ENCODE results near the gene KCNN4.
"Not testable (repeated sequence)": the region's sequence is repeated elsewhere in the genome, so short reads cannot be mapped to it uniquely, and the experiment has no call there.

KCNN4 gene

DNA sequence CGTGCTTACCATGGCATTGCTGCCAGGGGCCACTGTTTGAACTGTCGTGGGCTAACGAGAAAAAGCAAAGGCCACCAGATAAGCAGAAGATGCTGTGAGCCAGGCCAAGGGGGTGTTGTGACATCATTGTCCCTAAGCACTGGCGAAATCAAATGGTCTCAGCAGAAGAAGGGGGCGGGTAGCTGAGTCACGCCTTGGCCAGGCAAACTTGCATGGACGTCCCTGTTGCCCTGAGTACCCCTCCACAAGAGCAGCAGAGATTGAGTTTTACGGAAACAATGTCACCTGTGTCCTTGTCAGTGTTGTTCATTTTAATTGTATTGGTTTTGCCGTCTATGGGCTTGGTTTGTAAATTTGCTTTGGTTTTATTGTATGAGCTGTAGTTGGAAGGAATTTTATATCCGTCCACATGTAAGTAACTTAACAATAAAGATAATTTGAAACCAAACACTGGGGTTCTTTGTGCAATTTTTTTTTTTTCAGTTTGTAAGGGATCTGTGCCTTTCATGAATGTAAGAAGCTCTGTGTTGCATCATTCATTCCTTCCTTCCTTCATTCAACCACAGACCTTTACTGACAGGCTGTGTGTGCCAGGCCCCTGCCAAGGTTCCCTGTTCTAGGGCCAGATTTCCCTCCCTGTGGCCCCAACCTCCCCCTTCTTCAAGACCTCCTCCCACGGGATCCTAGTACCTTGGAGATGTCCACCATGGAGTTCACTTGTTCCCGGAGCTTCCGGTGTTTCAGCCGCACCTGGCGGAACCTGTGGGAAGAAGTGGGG lies 12.3 kb downstream of the KCNN4 start:
- Histone ChIP-seq H3K27me3 (no peaks in the 10 kb centered on the region), H3K4me3 (ENCODE audit: low read depth in 1 of 2, low read length in 1 of 2) (peak overlapping the region; percentile 21 to 50), H3K36me3 (no peaks in the 10 kb centered on the region), H3K27ac (peak overlapping the region; percentile 84), H3K4me1 (ENCODE audit: control insufficient read depth in 1 of 2, insufficient read depth in 1 of 2, low read depth in 1 of 2, low read length in 1 of 2) (peaks cover 56 to 61% of the 10 kb centered on the region in 2 experiments), H3K9me3 (no peaks in the 10 kb centered on the region)
- TF ChIP-seq, protein P1, sequence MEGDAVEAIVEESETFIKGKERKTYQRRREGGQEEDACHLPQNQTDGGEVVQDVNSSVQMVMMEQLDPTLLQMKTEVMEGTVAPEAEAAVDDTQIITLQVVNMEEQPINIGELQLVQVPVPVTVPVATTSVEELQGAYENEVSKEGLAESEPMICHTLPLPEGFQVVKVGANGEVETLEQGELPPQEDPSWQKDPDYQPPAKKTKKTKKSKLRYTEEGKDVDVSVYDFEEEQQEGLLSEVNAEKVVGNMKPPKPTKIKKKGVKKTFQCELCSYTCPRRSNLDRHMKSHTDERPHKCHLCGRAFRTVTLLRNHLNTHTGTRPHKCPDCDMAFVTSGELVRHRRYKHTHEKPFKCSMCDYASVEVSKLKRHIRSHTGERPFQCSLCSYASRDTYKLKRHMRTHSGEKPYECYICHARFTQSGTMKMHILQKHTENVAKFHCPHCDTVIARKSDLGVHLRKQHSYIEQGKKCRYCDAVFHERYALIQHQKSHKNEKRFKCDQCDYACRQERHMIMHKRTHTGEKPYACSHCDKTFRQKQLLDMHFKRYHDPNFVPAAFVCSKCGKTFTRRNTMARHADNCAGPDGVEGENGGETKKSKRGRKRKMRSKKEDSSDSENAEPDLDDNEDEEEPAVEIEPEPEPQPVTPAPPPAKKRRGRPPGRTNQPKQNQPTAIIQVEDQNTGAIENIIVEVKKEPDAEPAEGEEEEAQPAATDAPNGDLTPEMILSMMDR (IDR thresholded peaks at IDR 0.05): no peak

DNA sequence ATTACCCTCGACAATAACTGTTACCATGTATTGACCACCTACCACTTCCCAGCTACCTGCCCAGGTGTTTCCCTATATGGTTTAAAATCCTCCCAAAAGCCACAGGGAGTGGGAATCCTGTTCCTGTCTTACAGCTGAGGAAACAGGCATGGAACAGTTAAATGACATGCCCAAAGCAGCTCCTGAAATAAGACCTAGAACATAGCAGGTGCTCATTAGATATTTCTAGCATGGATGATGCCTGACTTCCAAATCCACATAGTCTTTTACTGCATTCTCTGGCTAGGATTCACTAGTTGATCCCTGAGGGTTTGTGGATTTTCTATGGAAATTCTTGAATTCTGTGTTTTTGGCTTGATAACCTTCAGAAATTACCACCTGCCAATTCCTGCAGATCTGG lies 13.0 kb downstream of the KCNN4 start:
- Histone ChIP-seq H3K4me1 (ENCODE audit: control insufficient read depth in 1 of 2, insufficient read depth in 1 of 2, low read depth in 1 of 2, low read length in 1 of 2) (peaks cover 55 to 59% of the 10 kb centered on the region in 2 experiments), H3K4me3 (ENCODE audit: low read depth in 1 of 2, low read length in 1 of 2) (peak overlapping the region; percentile 21 to 50), H3K36me3 (no peaks in the 10 kb centered on the region), H3K27ac (peak overlapping the region; percentile 84), H3K27me3 (no peaks in the 10 kb centered on the region), H3K9me3 (no peaks in the 10 kb centered on the region)
- TF ChIP-seq, protein P1 (IDR thresholded peaks at IDR 0.05): no peak

DNA sequence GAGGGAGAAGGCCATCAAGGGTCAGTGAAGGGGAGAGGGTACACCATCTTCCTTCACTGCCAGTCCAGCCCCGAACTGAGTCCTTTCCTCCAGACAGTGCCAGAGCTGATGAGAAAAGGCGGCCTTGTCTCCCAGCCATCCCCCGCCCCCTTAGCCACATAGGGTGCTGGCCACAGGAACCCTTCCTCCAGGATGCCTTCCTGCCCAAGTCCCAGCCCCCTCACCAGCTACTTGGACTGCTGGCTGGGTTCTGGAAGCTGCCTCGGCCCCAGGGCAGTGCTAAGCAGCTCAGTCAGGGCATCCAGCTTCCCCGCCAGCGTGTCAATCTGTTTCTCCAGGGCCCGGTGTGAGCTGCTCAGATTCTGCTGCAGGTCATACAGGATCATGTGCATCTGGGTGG lies 13.5 kb downstream of the KCNN4 start:
- Histone ChIP-seq H3K4me1 (ENCODE audit: control insufficient read depth in 1 of 2, insufficient read depth in 1 of 2, low read depth in 1 of 2, low read length in 1 of 2) (peaks cover 54 to 55% of the 10 kb centered on the region in 2 experiments), H3K27ac (peak overlapping the region; percentile 84), H3K36me3 (no peaks in the 10 kb centered on the region), H3K9me3 (no peaks in the 10 kb centered on the region), H3K27me3 (no peaks in the 10 kb centered on the region), H3K4me3 (ENCODE audit: low read depth in 1 of 2, low read length in 1 of 2) (no peak overlapping the region)
- TF ChIP-seq, protein P1 (IDR thresholded peaks at IDR 0.05): no peak

DNA sequence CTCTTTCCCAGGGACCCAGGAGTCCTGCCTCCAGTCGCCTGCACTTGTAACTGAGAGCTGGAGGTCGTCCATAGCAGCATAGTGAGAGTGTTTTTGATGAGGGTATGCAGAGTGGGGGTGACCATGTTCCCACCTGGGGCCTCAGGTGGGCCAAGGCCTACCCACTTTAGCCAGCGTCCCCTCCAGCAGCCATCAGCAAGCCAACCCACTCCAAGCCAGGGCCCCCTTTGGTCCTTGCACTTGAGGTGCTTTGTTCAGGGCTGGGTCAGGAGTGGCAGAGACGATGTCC lies 14.1 kb downstream of the KCNN4 start:
- peak overlapping the region; percentile 84 for H3K27ac ChIP-seq
- TF ChIP-seq, protein P1 (IDR thresholded peaks at IDR 0.05): no peak
- H3K4me3 ChIP-seq (ENCODE audit: low read depth in 1 of 2, low read length in 1 of 2): peak overlapping the region in 1 of 2 experiments; percentile 14
- no peaks in the 10 kb centered on the region for H3K36me3 ChIP-seq
- H3K27me3 ChIP-seq: no peaks in the 10 kb centered on the region
- no peaks in the 10 kb centered on the region for H3K9me3 ChIP-seq
- peaks cover 53 to 55% of the 10 kb centered on the region in 2 experiments for H3K4me1 ChIP-seq (ENCODE audit: control insufficient read depth in 1 of 2, insufficient read depth in 1 of 2, low read depth in 1 of 2, low read length in 1 of 2)

DNA sequence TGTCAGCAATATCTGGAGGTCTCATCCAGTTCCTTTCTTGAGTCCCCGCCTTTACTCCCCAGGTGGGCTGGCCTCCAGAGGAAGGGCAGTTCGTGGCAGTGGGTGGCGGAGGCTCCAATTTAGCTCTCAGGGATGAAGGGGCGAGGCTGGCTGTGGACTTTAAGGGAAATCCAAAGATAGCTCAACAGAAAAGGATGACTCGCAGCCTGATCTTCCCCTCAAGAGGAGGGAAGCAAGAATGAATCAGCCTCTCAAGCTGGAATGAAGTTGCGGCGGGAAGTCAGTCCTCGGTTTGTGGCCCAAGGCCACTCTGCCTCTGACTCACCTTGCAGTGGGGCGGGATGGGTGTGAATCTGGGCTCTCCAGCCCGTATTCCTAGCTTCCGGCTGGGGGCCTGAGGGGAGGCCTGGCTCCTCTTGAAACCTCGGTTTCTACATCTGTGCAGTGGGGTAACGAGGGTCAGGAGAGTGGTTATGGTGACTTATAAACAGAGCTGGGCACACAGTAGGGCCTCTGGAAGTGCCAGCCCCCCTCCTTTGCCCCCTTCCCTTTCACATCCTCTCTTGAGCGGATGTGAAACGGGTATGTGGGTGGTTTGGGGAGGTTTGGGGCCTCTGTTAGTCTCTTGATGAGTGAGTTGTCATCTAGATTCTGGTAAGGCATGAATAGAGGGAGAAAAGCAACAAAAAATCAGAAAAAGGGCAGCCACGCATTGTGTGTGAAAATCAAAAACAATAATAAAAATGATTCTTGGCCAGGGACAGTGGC lies 15.5 kb downstream of the KCNN4 start:
- H3K9me3 ChIP-seq: no peaks in the 10 kb centered on the region
- H3K4me1 ChIP-seq (ENCODE audit: control insufficient read depth in 1 of 2, insufficient read depth in 1 of 2, low read depth in 1 of 2, low read length in 1 of 2): peaks cover 43% of the 10 kb centered on the region in 2 experiments
- H3K27me3 ChIP-seq: no peaks in the 10 kb centered on the region
- H3K36me3 ChIP-seq: no peaks in the 10 kb centered on the region
- TF ChIP-seq, protein P1 (IDR thresholded peaks at IDR 0.05): no peak
- H3K27ac ChIP-seq: no peak overlapping the region
- no peak overlapping the region for H3K4me3 ChIP-seq (ENCODE audit: low read depth in 1 of 2, low read length in 1 of 2)

DNA sequence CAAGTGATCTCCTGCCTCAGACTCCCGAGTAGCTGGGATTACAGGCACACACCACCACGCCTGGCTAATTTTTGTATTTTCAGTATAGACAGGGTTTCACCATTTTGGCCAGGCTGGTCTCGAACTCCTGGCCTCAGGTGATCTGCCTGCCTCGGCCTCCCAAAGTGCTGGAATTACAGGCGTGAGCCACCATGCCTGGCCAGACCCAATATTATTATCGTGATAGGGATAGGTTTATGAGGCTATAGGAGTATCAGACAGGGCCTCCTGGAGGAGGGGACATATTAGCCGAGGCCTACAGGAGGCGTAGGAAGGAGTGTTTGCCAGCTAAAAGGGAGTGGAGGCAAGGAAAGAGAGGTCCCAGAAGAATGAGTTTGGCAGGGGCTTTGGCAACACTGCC lies 16.1 kb downstream of the KCNN4 start:
- H3K27me3 ChIP-seq; H3K4me3 ChIP-seq (ENCODE audit: low read depth in 1 of 2, low read length in 1 of 2); H3K9me3 ChIP-seq; H3K27ac ChIP-seq; H3K36me3 ChIP-seq: not testable (repeated sequence)
- H3K4me1 ChIP-seq (ENCODE audit: control insufficient read depth in 1 of 2, insufficient read depth in 1 of 2, low read depth in 1 of 2, low read length in 1 of 2): peaks cover 37% of the 10 kb centered on the region in 2 experiments

All from neutrophil (primary cell).